22Rv1 (cell line): ENCODE measurements around the gene IFITM2.

Experiments
- H3K27ac ChIP-seq: fragments of 450-650 bp; 2 replicates; pipeline ENCODE4 v1.5.1; 2017
- CTCF ChIP-seq: fragments of 450-650 bp; IDR thresholded peaks from 2 replicates; pipeline ENCODE4 v1.5.1; 2017; ENCODE audit warnings: mild to moderate bottlenecking
- ZFX ChIP-seq: fragments of 450-650 bp; IDR thresholded peaks from 2 replicates; pipeline ENCODE4 v1.6.1; 2017; ENCODE audit warnings: antibody characterized with exemption, borderline replicate concordance

Gene IFITM2

GRCh38 chr11:278001-278951 lies 29.3 kb upstream of the IFITM2 start, which contains the start of gene NLRP6:
NLRP6 (plus strand) TSS chr11:278407; CDS start chr11:278570, 163 bp downstream.
- TF ChIP-seq ZFX = no peak
- TF ChIP-seq CTCF = no peak
- no peak within 1 kb of the TSS for H3K27ac ChIP-seq

- TF ChIP-seq ZFX = no peak
- TF ChIP-seq CTCF = no peak
- peak overlapping the region; percentile 68 for H3K27ac ChIP-seq
Measured at GRCh38 chr11:279040-279965, 28.3 kb upstream of the IFITM2 start.

- H3K27ac ChIP-seq = peak overlapping the region; percentile 68
- peak; percentile 36 for TF ChIP-seq CTCF
- no peak for TF ChIP-seq ZFX
Measured at GRCh38 chr11:279966-280705, 27.5 kb upstream of the IFITM2 start.

GRCh38 chr11:280706-281485 lies 26.7 kb upstream of the IFITM2 start:
- TF ChIP-seq CTCF = no peak
- TF ChIP-seq ZFX = no peak
- peak overlapping the region; percentile 68 for H3K27ac ChIP-seq

GRCh38 chr11:281486-282161 lies 26.0 kb upstream of the IFITM2 start:
- H3K27ac ChIP-seq = no peak overlapping the region
- TF ChIP-seq CTCF (no peak), ZFX (no peak)

GRCh38 chr11:282171-282570 lies 25.4 kb upstream of the IFITM2 start:
- no peak for TF ChIP-seq ZFX
- no peak for TF ChIP-seq CTCF
- no peak overlapping the region for H3K27ac ChIP-seq
